ENCODE data around the gene BPIFB6. TPM values are rescaled to one million over a fixed set of nuclear protein-coding genes. Genes with fewer than 3 reads are reported as not detected.

Gene BPIFB6
- total and polyA plus RNA-seq, 2 of the 4 experiments (the other 2 are of a cell fraction), result not detected

GRCh38 chr20:33007376-33008335, 23.8 kb upstream of the BPIFB6 start, which contains the start of gene BPIFB2:
TSS of gene BPIFB2 (plus strand) at chr20:33007704. CDS start at chr20:33008575, 871 bp downstream.
- Histone ChIP-seq H2BK20ac (ENCODE audit: low read depth, low read length) (no peak within 1 kb of the TSS), H3K18ac (ENCODE audit: low read depth, low read length) (no peak within 1 kb of the TSS), H3K9ac (ENCODE audit: low read depth, low read length) (no peak within 1 kb of the TSS), H2AK5ac (ENCODE audit: low read depth, low read length) (no peak within 1 kb of the TSS), H3K9me1 (ENCODE audit: insufficient read depth, low read length) (no peaks in the 10 kb centered on the region), H3K23ac (ENCODE audit: low read depth, low read length) (no peak within 1 kb of the TSS), H3K27me3 (ENCODE audit: control insufficient read depth, insufficient read depth, low read length) (peaks cover 3% of the 10 kb centered on the region), H3K79me1 (ENCODE audit: low read depth in 1 of 2, low read length in 2 of 2) (no peaks in the 10 kb centered on the region), H2BK120ac (ENCODE audit: low read depth, low read length) (no peak within 1 kb of the TSS), H4K91ac (ENCODE audit: insufficient read depth, low read depth, low read length) (no peak within 1 kb of the TSS), H2BK15ac (ENCODE audit: low read depth, low read length) (no peak within 1 kb of the TSS), H4K20me1 (ENCODE audit: insufficient read depth, low read length) (no peaks in the 10 kb centered on the region; the same call in 1 of the 2 replicates), H3K14ac (replicated peaks; ENCODE audit: low read depth, low read length) (no peak within 1 kb of the TSS), H3K4ac (ENCODE audit: low read depth, low read length) (no peak within 1 kb of the TSS), H4K8ac (ENCODE audit: low read depth in 2 of 2, low read length in 2 of 2) (no peak within 1 kb of the TSS), H3K9me3 (ENCODE audit: control insufficient read depth, insufficient read depth, low read length) (no peaks in the 10 kb centered on the region), H2AFZ (replicated peaks; ENCODE audit: low read length, poor library complexity) (no peak within 1 kb of the TSS), H3K4me1 (ENCODE audit: control insufficient read depth, insufficient read depth, low read length) (no peaks in the 10 kb centered on the region), H2BK5ac (ENCODE audit: low read depth, low read length, poor library complexity, severe bottlenecking) (no peak within 1 kb of the TSS), H3K4me2 (ENCODE audit: low read depth, low read length) (no peak within 1 kb of the TSS), H3K36me3 (ENCODE audit: control insufficient read depth, insufficient read depth, low read length) (no peaks in the 10 kb centered on the region), H4K5ac (ENCODE audit: low read depth, low read length) (no peak within 1 kb of the TSS), H2AK9ac (replicated peaks; ENCODE audit: low read depth, low read length, poor library complexity) (peak within 1 kb of the TSS; percentile 16), H3K4me3 (ENCODE audit: insufficient read depth, low read depth, low read length) (no peak within 1 kb of the TSS), H3K56ac (ENCODE audit: extremely low read depth, insufficient read depth, low read length) (no peak within 1 kb of the TSS), H3K27ac (ENCODE audit: insufficient read depth, low read length) (no peak within 1 kb of the TSS)
- ChIA-PET POLR2A (ENCODE audit: unreplicated experiment) (interaction anchor here (0.6 kb wide), 1 partner anchor 1397 kb away, joined by 22 read pairs; no protein-coding TSS in a partner anchor), CTCF (interaction anchor here (0.5 kb wide), 1 partner anchor 164 kb away, joined by 9 read pairs; no protein-coding TSS in a partner anchor)
- DNase-seq, result no peak
- in situ Hi-C loops (cut with MboI; ENCODE audit: low sequenced_read_pairs) (no loop called here), intact Hi-C loops (cut with micrococcal nuclease) (no loop called here), dilution Hi-C loops (cut with HindIII; ENCODE audit: low sequenced_read_pairs, unreplicated experiment) (no loop called here)
- no TSS peak for BruUV-seq (replicated peaks)
- no peak for TF ChIP-seq BHLHE40 (IDR thresholded peaks at IDR 0.05; ENCODE audit: low read depth, low read length)
- no peak for TF ChIP-seq MAFK (IDR thresholded peaks at IDR 0.05; ENCODE audit: low read depth, low read length)
- no peak for TF ChIP-seq MAZ (IDR thresholded peaks at IDR 0.05; ENCODE audit: borderline replicate concordance, low read depth, low read length)
- TF ChIP-seq POLR2A (IDR thresholded peaks at IDR 0.05; ENCODE audit: low read depth, low read length), result no peak
- TF ChIP-seq SMC3 (IDR thresholded peaks at IDR 0.05; ENCODE audit: low read depth, low read length), result no peak
- no peak for TF ChIP-seq CEBPB (IDR thresholded peaks at IDR 0.05; ENCODE audit: low read depth, low read length)
- no peak for TF ChIP-seq FOS (IDR thresholded peaks at IDR 0.05; ENCODE audit: low read depth, low read length)
- TF ChIP-seq CTCF (conservative IDR thresholded peaks at IDR 0.05; ENCODE audit: low read depth, low read length), result no peak
- TF ChIP-seq MXI1 (IDR thresholded peaks at IDR 0.05; ENCODE audit: borderline replicate concordance, low read depth, low read length), result no peak
- ATAC-seq (ENCODE audit: low read depth), result no peak
- WGBS, 2 experiments (ENCODE audit: extremely low coverage in 2 of 2, insufficient read length in 1 of 2), result 61% methylated on average over 5 of the region's 11 CpGs; no CpG with 5 or more reads in 1 of the 2 experiments

Measured in IMR-90 (cell line).